ENCODE data around the gene SLC39A2. TPM values are rescaled to one million over a fixed set of nuclear protein-coding genes. Genes with fewer than 3 reads are reported as not detected.

Gene SLC39A2
- total RNA-seq, 1 experiment from 2014 or later: not detected

GRCh38 chr14:21043974-21044618 is 45.0 kb downstream of the SLC39A2 start:
- no peak for DNase-seq (ENCODE audit: low read depth)

- DNase-seq (ENCODE audit: low read depth): no peak
Measured at GRCh38 chr14:21047378-21047781, 48.3 kb downstream of the SLC39A2 start.

- no peak for DNase-seq (ENCODE audit: low read depth)
Measured at GRCh38 chr14:21048638-21049037, 49.5 kb downstream of the SLC39A2 start.

- DNase-seq (ENCODE audit: low read depth): peak; percentile 52
Measured at GRCh38 chr14:21049271-21049673, 50.2 kb downstream of the SLC39A2 start.

GRCh38 chr14:21050597-21050996 is 51.5 kb downstream of the SLC39A2 start:
- DNase-seq (ENCODE audit: low read depth): no peak

Other genes with a start within 250 kb of the SLC39A2 start
- gene EDDM3B, start 230.9 kb upstream of the SLC39A2 start, total RNA-seq (2014; rRNA removed; shearing (Covaris generic)): not detected in 2 replicates
- gene RNASE6, start 218.0 kb upstream of the SLC39A2 start, total RNA-seq (2014; rRNA removed; shearing (Covaris generic)): 0.23 TPM in 1 of 2 replicates, not detected in the other
- 1.9 and 6.0 TPM in 2 replicates for gene RNASE1, start 196.4 kb upstream of the SLC39A2 start, total RNA-seq (2014; rRNA removed; shearing (Covaris generic))
- not detected in 2 replicates for gene RNASE3, start 107.9 kb upstream of the SLC39A2 start, total RNA-seq (2014; rRNA removed; shearing (Covaris generic))
- not detected in 2 replicates for gene RNASE2, start 43.8 kb upstream of the SLC39A2 start, total RNA-seq (2014; rRNA removed; shearing (Covaris generic))
- gene METTL17, start 9.3 kb upstream of the SLC39A2 start, total RNA-seq (2014; rRNA removed; shearing (Covaris generic)): 106 and 123 TPM in 2 replicates
- gene NDRG2, start 25.8 kb downstream of the SLC39A2 start, total RNA-seq (2014; rRNA removed; shearing (Covaris generic)): 6.3 and 22.7 TPM in 2 replicates
- gene TPPP2, start 30.9 kb downstream of the SLC39A2 start, total RNA-seq (2014; rRNA removed; shearing (Covaris generic)): not detected in 2 replicates
- gene RNASE13, start 35.5 kb downstream of the SLC39A2 start, total RNA-seq (2014; rRNA removed; shearing (Covaris generic)): not detected in 2 replicates
- not detected in 2 replicates for gene RNASE7, start 43.1 kb downstream of the SLC39A2 start, total RNA-seq (2014; rRNA removed; shearing (Covaris generic))
- gene RNASE8, start 58.5 kb downstream of the SLC39A2 start, total RNA-seq (2014; rRNA removed; shearing (Covaris generic)): not detected in 2 replicates
- gene ARHGEF40, start 71.0 kb downstream of the SLC39A2 start, total RNA-seq (2014; rRNA removed; shearing (Covaris generic)): 59.9 and 86.1 TPM in 2 replicates
- gene ZNF219, start 99.4 kb downstream of the SLC39A2 start, total RNA-seq (2014; rRNA removed; shearing (Covaris generic)): 13.4 and 13.7 TPM in 2 replicates
- gene TMEM253, start 101.8 kb downstream of the SLC39A2 start, total RNA-seq (2014; rRNA removed; shearing (Covaris generic)): not detected in 2 replicates
- not detected in 2 replicates for gene OR5AU1, start 156.8 kb downstream of the SLC39A2 start, total RNA-seq (2014; rRNA removed; shearing (Covaris generic))

Measured in Daoy (cell line).